ENCODE measurements around the gene EGLN3. TPM values are rescaled to one million over a fixed set of nuclear protein-coding genes. Genes with fewer than 3 reads are reported as not detected.
"Not testable (repeated sequence)": the region's sequence is repeated elsewhere in the genome, so short reads cannot be mapped to it uniquely, and the experiment has no call there.

The EGLN3 gene
- total RNA-seq, 1 donor: 0.18 TPM

DNA sequence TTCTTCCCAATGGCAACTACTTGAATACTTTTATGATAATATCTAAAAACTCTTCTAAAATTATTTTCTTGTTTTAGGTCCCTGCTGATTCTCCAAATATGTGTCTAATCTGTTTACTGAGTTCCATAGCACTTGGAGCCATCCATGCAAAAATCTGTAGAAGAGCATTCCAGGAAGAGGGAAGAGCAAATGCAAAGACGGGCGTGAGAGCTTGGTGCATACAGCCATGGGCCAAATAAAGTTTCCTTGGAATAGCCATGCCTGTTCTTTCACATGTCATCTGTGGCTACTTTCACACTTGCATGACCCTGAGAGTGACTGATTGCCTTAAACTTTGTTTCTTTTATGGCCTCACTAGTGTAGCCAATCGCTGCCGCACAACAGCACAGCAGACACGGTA, 13.0 kb upstream of the EGLN3 start:
- DNase-seq (ENCODE audit: low read depth): no peak
- H3K4me3 ChIP-seq (ENCODE audit: low read depth, low read length): no peak overlapping the region
- TF ChIP-seq, protein P1, sequence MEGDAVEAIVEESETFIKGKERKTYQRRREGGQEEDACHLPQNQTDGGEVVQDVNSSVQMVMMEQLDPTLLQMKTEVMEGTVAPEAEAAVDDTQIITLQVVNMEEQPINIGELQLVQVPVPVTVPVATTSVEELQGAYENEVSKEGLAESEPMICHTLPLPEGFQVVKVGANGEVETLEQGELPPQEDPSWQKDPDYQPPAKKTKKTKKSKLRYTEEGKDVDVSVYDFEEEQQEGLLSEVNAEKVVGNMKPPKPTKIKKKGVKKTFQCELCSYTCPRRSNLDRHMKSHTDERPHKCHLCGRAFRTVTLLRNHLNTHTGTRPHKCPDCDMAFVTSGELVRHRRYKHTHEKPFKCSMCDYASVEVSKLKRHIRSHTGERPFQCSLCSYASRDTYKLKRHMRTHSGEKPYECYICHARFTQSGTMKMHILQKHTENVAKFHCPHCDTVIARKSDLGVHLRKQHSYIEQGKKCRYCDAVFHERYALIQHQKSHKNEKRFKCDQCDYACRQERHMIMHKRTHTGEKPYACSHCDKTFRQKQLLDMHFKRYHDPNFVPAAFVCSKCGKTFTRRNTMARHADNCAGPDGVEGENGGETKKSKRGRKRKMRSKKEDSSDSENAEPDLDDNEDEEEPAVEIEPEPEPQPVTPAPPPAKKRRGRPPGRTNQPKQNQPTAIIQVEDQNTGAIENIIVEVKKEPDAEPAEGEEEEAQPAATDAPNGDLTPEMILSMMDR (IDR thresholded peaks at IDR 0.05; ENCODE audit: insufficient read depth, low read length): no peak

DNA sequence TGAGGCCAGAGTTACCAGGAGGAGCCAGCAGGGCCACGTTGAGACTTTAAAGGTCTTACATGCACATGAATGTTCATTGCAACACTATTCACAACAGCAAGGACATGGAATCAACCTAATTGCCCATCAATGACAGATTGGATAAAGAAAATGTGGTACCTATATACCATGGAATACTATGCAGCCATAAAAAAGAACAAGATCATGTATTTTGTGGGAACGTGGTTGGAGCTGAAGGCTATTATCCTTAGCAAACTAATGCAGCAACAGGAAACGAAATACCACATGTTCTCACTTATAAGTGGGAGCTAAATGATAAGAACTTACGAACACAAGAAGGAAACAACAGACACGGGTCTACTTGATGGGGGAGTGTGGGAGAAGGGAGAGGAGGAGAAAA, 11.6 kb upstream of the EGLN3 start:
- DNase-seq (ENCODE audit: low read depth); H3K4me3 ChIP-seq (ENCODE audit: low read depth, low read length): not testable (repeated sequence)

DNA sequence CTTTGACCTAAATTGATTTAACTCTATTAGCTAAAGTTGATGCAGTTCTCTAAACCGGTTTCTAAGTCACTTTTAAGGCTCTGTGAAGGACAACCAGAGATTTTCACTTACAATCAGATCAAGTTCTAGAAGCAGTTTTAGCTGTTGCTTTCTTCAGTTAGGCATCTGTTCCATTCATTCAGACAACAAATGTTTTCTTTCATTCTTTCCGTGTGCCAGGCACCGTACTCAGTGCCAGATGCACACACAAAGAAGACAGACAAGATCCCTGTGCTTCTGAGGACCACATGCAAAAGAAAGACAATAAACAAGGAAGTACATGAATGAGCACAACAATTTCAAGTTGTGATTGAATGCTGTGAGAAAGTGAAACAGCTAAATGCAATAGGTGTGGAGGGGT, 11.1 kb upstream of the EGLN3 start:
- no peak overlapping the region for H3K4me3 ChIP-seq (ENCODE audit: low read depth, low read length)
- TF ChIP-seq, protein P1 (IDR thresholded peaks at IDR 0.05; ENCODE audit: insufficient read depth, low read length): no peak
- DNase-seq (ENCODE audit: low read depth): no peak

DNA sequence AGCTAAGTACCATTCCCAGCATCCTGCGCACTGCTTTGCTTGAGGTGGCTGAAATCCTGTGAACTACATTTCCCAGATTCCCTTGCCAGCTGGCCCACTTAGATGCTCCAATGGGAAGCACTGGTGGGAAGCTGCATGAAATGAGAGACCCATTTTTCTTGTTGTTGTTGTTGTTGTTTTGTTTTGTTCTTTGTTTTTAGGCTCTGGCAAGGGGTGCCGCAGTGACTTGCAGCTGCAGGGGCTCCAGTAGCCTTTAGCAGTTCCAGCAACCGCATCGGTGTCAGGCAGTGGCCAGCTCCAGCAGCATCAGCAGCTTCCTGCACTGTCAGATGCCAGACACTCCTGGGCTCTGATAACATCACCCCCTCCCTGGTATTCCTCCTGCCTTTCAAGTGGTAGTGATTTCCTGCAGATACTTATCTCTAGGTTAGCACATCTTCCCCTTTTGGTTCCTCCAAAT, 8.8 kb upstream of the EGLN3 start:
- H3K4me3 ChIP-seq (ENCODE audit: low read depth, low read length): no peak overlapping the region
- no peak for DNase-seq (ENCODE audit: low read depth)
- TF ChIP-seq, protein P1 (IDR thresholded peaks at IDR 0.05; ENCODE audit: insufficient read depth, low read length): no peak

DNA sequence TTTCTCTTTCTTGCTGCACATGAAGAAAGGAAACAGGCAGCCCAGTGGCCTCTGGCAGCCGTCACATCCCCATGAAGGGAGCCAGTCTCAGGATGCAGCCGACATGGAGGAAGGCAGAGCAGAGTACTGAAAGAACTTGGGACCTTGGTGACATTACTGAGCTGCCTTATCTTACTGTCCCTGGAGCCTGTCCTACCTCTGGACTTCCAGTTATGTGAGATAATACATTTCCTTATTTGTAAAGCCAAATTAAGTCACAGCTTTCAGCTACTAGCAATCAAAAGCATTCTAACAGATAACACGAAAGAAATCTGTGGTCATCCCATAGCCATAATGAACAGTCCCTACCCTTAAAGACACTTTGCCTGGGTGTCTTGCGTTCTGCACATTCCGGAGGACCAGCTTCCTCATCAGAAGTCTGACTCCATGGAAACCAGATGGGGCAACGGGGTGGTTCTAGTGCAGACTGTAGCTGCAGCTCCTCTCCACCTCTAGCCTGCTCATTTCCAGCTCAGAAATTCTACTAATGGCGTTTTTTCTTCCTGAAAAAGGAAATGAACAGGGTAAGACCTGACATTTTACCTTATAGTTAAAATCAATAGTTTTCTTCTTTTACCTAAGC, 7.8 kb upstream of the EGLN3 start:
- no peak for DNase-seq (ENCODE audit: low read depth)
- TF ChIP-seq, protein P1 (IDR thresholded peaks at IDR 0.05; ENCODE audit: insufficient read depth, low read length): no peak
- H3K4me3 ChIP-seq (ENCODE audit: low read depth, low read length): no peak overlapping the region

DNA sequence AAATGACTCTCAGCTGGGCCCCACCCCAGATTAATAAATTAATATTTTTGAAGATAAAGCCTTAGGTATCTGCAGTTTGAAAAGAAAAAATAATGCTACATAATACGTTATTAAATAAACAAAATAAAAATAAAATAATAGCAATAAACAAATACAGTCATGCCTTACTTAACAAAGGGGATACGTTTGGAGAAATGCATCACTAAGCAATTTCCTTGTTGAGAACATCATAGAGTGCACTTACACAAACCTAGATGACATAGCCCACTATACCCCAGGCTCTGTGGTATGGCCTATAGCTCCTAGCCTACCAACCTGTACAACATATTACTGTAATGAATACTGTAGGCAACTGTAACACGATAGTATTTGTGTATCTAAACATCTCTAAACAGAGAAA, 7.1 kb upstream of the EGLN3 start:
- H3K4me3 ChIP-seq (ENCODE audit: low read depth, low read length): no peak overlapping the region
- no peak for DNase-seq (ENCODE audit: low read depth)
- TF ChIP-seq, protein P1 (IDR thresholded peaks at IDR 0.05; ENCODE audit: insufficient read depth, low read length): no peak

DNA sequence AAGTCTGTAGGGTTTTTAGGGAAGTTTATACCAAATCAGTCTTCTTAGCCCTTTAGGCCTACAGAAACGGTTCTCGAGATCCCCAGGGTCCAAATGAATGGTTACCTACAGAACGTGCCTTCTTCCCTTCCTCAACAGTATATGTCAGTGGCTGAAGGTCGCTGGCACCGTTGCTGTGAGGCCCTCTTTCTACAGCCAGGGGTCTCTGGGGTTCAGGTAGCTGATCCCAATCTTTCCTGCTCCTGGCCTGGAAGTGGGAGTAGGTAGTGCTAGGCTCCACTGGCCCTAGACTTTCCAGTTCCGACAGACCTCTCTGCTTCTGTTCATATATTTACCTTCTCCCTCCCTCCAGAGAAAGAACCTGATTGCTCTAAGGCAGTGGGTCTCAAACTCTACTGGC, 6.4 kb upstream of the EGLN3 start:
- no peak overlapping the region for H3K4me3 ChIP-seq (ENCODE audit: low read depth, low read length)
- TF ChIP-seq, protein P1 (IDR thresholded peaks at IDR 0.05; ENCODE audit: insufficient read depth, low read length): no peak
- no peak for DNase-seq (ENCODE audit: low read depth)

All from fibroblast of the aortic adventitia (primary cell).